Tibial artery (tissue), 4 donors: ENCODE results near the gene FCN2.

Source experiments
- DNase-seq, 2 donors: peaks; one replicate each; pipeline ENCODE4 v3.0.0-alpha.2; 2019
- H3K27ac ChIP-seq, 2 donors: fragments of 200-600 bp; sonication (generic) in 1 of 2; 1 replicate in 1 of 2; 2 replicates in 1 of 2; pipeline ENCODE4 v1.5.1; 2018 to 2019; ENCODE audit warnings: mild to moderate bottlenecking in 1 of 2
- H3K27me3 ChIP-seq, 2 donors: fragments of 200-600 bp; sonication (generic) in 1 of 2; one replicate each; pipeline versions ENCODE4 v1.5.1 to v1.6.0; 2016 to 2019
- H3K36me3 ChIP-seq, 3 donors: fragments of 200-600 bp; sonication (generic) in 2 of 3; one replicate each; pipeline ENCODE4 v1.5.1; 2016 to 2019; ENCODE audit warnings: mild to moderate bottlenecking in 2 of 3
- H3K4me1 ChIP-seq, 4 donors: fragments of 200-600 bp; sonication (generic) in 2 of 4; 1 replicate in 3 of 4; 2 replicates in 1 of 4; pipeline ENCODE4 v1.5.1; 2016 to 2019
- H3K4me3 ChIP-seq, 2 donors: fragments of 200-600 bp; sonication (generic) in 1 of 2; 1 replicate in 1 of 2; 2 replicates in 1 of 2; pipeline ENCODE4 v1.5.1; 2018 to 2019; ENCODE audit warnings: mild to moderate bottlenecking in 2 of 2
- H3K9me3 ChIP-seq, 3 donors: fragments of 200-600 bp; sonication (generic) in 1 of 3; one replicate each; pipeline ENCODE4 v1.5.1; 2016 to 2019
- CTCF ChIP-seq, 2 experiments: fragments of 200-600 bp in 1 of 2; fragments of 450-650 bp in 1 of 2; IDR thresholded peaks; one replicate each; pipeline ENCODE4 v1.5.1; 2017 to 2019; ENCODE audit warnings: antibody characterized with exemption in 2 of 2, mild to moderate bottlenecking in 1 of 2, moderate library complexity in 1 of 2
- intact Hi-C: fragments of 100-400 bp; cut with DNase I; formaldehyde crosslinking; loops from one replicate; pipeline ENCODE4 v1.15.0; 2023; ENCODE audit warnings: low total_unique reads

FCN2 gene

GRCh38 chr9:134867917-134868750 lies 12.5 kb upstream of the FCN2 start:
- Histone ChIP-seq H3K4me3 (no peak overlapping the region), H3K4me1 (peaks cover 0 to 18% (median 9%) of the 10 kb centered on the region in 4 donors), H3K9me3 (no peaks in the 10 kb centered on the region), H3K36me3 (no peaks in the 10 kb centered on the region), H3K27me3 (peaks cover 0 to 21% of the 10 kb centered on the region in 2 donors), H3K27ac (no peak overlapping the region)
- intact Hi-C loops = no loop called here
- no peak for TF ChIP-seq CTCF (IDR thresholded peaks at IDR 0.05)
- peak in 1 of 2 donors; percentile 63 for DNase-seq

GRCh38 chr9:134868751-134869553 lies 11.7 kb upstream of the FCN2 start:
- Histone ChIP-seq H3K9me3 (no peaks in the 10 kb centered on the region), H3K27me3 (peaks cover 0 to 21% of the 10 kb centered on the region in 2 donors), H3K4me1 (peaks cover 0 to 10% (median 7%) of the 10 kb centered on the region in 4 donors), H3K36me3 (no peaks in the 10 kb centered on the region), H3K4me3 (no peak overlapping the region), H3K27ac (no peak overlapping the region)
- no peak for TF ChIP-seq CTCF (IDR thresholded peaks at IDR 0.05)
- intact Hi-C loops = no loop called here
- DNase-seq = no peak

- DNase-seq = no peak
- Histone ChIP-seq H3K27ac (no peak overlapping the region), H3K4me3 (no peak overlapping the region), H3K27me3 (peaks cover 0 to 21% of the 10 kb centered on the region in 2 donors), H3K36me3 (no peaks in the 10 kb centered on the region), H3K9me3 (no peaks in the 10 kb centered on the region), H3K4me1 (peaks cover 0 to 2% (median under 1%) of the 10 kb centered on the region in 4 donors)
- intact Hi-C loops = no loop called here
- no peak for TF ChIP-seq CTCF (IDR thresholded peaks at IDR 0.05)
Measured at GRCh38 chr9:134869554-134870300, 10.9 kb upstream of the FCN2 start.

GRCh38 chr9:134870301-134870694 lies 10.3 kb upstream of the FCN2 start:
- Histone ChIP-seq H3K27ac (no peak overlapping the region), H3K27me3 (peaks cover 0 to 21% of the 10 kb centered on the region in 2 donors), H3K9me3 (no peaks in the 10 kb centered on the region), H3K4me1 (no peaks in the 10 kb centered on the region), H3K36me3 (no peaks in the 10 kb centered on the region), H3K4me3 (no peak overlapping the region)
- intact Hi-C loops = no loop called here
- TF ChIP-seq CTCF (IDR thresholded peaks at IDR 0.05) = no peak
- DNase-seq = peak in 1 of 2 donors; percentile 57
